Epidermal melanocyte (primary cell): ENCODE data around the gene FOXJ3.
A peak's percentile ranks its signal among the peaks of the same experiment; 100 is the strongest.

Experiments
- DNase-seq: peaks from one replicate; pipeline ENCODE4 v3.0.0; 2011; ENCODE audit warnings: low spot score; ENCODE audit not compliant: insufficient read length

The FOXJ3 gene

GRCh38 chr1:42311138-42311537 is 23.9 kb downstream of the FOXJ3 start:
- DNase-seq = no peak

- no peak for DNase-seq
Observed at GRCh38 chr1:42306977-42307376, 28.1 kb downstream of the FOXJ3 start.

DNA sequence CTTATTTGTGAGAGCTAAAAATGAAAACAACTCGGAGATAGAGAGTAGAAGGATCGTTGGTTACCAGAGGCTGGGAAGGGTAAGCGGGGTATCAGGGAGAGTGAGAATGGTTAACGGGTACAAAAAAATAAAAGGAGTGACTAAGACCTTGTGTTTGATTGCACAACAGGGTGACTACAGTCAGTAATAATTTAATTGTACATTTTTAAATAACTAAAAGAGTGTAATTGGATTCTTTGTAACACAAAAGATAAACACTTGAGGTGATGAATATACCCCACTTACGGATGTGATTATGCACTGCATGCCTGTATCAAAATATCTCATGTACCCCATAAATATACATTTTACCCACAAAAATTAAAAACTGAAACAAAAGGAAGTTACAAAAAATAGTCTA is 29.4 kb downstream of the FOXJ3 start:
- no peak for DNase-seq

DNA sequence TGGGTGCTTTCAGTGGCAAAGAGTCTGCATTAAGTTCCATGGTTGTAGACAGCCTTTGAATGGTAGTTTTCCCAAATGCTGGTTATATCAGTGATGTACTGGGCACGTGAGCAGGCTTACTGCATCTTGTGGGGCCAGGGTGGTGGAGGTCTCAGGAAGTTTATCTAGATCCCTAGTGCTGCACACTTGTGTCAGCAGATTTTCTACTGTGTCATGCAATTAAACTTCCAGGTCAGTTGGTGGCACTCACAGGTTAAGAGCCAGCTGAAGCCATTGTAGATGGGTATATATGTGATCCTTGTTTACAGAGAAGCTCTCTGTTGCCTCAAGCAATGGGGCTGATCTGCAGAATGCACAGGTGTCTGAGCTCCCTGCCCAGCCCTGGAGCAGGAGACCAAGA is 33.0 kb downstream of the FOXJ3 start:
- DNase-seq = no peak

DNA sequence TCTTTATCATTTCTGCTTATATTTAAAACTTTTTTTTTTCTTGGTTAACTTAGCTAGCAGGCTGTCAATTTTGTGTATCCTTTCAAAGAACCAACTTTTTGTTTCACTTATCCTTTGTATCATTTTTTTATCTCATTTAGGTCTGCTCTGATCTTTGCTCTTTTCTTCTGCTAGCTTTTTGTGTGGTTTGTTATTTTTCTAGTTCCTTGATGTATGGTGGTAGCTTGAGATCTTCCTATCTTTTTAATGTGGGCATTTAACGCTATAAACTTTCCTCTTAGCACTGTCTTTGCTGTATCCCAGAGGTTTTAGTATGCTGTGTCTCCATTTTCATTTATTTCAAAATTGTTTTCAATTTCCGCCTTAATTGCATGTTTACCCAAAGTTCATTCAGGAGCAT is 36.5 kb downstream of the FOXJ3 start:
- DNase-seq = no peak

- no peak for DNase-seq
Observed at GRCh38 chr1:42295816-42296215, 39.2 kb downstream of the FOXJ3 start.

- no peak for DNase-seq
Observed at GRCh38 chr1:42290130-42290529, 44.9 kb downstream of the FOXJ3 start.

DNA sequence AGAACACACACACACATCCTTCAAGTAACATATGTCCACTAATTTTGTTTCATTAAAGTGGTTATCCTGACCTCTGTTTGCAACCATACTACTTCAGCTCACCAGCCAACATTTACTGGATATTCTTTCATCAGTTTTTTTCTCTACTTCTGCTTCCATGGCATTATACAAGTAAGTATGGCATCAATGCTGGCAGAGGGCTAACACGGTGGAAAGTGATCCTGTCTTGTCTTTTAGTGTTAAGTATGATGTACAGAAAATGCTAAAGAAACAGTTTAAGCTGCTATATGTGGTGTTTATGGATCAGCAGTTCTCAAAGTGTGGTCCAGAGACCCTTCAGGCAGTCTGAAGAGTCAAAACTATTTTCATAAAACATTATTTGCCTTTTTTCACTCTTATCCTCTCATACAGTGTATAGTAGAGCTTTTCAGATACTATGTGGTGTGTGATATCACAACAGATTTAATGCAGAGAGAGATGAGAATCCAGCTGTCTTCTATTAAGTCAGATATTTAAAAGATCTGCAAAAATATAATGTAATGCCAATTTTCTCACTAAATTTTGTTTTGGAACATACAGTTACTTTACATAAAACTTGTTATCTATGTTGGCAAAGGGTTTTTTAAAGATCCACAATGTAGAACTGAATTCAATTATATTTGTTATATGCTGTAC is 46.6 kb downstream of the FOXJ3 start:
- DNase-seq = no peak

DNA sequence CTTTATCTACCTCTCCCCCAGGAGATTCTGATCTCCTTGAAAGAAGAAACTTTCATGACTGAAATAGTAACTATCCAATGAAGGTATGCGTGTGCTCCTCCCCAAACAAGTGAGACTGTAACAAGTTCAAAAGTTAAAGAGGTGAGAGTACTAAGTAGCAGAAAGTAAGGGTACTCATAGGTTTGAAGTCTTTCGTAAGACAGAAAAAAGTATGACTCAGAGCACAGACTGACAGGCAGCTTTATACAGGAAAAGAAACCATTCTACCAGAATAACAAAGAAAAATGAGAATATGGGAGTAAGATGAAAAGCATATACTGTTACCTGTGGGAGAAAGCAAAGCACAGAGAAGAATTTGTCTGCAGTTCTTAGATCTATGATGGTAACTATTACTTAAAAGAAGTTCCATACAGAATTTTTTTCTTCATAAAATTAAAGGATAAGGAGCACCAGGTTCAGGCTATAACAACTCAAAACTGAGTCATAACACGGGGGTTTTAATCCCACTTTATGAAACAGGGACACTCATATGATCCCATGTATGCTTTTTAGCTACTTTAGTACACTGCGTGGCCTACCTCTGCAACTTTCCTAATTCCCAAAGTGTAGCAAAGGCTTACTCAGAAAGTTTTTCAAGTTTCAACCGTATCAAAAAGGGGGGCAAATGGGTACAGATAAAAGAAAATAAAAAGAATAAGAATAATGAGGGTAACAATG is 52.0 kb downstream of the FOXJ3 start:
- no peak for DNase-seq

- DNase-seq = peak; percentile 28
Observed at GRCh38 chr1:42282024-42282579, 52.9 kb downstream of the FOXJ3 start.

GRCh38 chr1:42280821-42281220 is 54.2 kb downstream of the FOXJ3 start:
- no peak for DNase-seq

DNA sequence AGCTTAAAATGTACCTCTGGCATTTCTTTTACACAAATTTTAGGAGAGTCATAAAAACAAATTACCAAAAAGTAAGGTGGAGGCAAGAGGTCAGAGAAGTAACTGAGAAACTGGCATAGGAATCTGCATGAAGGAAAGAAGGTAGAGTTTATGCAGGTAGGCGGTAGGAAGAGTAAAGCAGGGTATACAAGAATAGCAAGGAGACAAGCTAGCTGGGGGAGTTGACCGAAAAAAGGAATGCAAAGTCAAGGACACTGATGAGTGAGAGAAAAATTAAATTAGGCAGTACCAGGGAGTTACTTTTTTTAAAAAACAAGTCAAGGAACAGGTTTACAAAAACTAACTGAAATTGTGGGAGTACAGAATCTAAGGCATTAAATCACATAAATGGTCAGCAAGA is 56.0 kb downstream of the FOXJ3 start:
- no peak for DNase-seq

GRCh38 chr1:42272920-42273319 is 62.1 kb downstream of the FOXJ3 start:
- DNase-seq = no peak

GRCh38 chr1:42267904-42268303 is 67.1 kb downstream of the FOXJ3 start:
- no peak for DNase-seq

GRCh38 chr1:42266253-42267135 is 68.5 kb downstream of the FOXJ3 start:
- DNase-seq = no peak

- no peak for DNase-seq
Observed at GRCh38 chr1:42264511-42265190, 70.4 kb downstream of the FOXJ3 start.

DNA sequence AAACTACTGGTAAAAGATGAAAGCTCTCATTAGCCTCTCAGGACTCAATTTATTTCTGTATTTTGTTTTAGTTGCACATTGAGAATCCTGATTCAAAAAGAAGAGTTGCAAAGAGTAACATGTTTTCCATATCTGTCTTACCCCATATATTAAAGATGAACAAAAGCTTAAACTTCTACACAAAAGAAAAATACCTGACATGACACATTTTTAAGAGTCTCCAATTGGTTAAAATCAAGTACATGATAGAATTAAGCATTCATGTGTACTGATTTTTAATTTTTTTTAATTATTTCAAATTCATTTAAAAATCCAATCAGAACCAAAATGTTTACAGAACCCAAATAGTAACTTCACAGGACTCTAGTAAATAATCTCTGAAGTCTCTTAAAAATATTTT is 72.0 kb downstream of the FOXJ3 start:
- no peak for DNase-seq

GRCh38 chr1:42260376-42261070 is 74.5 kb downstream of the FOXJ3 start:
- no peak for DNase-seq

DNA sequence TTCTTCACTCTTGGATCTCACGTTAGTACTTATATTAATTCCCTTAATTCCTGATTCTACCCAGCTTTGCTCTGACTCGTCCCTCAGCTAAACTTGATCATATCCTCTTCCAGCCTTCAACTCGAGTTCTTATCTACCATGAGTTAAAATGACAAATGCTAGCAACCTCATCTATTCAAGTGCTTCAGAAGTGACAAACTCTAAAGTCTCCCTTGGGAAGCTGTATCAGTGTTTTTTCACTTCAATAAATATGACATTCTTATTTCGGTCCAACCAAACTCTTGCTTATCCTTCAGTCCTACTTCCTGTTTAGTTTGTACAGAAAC is 75.3 kb downstream of the FOXJ3 start:
- DNase-seq = no peak

DNA sequence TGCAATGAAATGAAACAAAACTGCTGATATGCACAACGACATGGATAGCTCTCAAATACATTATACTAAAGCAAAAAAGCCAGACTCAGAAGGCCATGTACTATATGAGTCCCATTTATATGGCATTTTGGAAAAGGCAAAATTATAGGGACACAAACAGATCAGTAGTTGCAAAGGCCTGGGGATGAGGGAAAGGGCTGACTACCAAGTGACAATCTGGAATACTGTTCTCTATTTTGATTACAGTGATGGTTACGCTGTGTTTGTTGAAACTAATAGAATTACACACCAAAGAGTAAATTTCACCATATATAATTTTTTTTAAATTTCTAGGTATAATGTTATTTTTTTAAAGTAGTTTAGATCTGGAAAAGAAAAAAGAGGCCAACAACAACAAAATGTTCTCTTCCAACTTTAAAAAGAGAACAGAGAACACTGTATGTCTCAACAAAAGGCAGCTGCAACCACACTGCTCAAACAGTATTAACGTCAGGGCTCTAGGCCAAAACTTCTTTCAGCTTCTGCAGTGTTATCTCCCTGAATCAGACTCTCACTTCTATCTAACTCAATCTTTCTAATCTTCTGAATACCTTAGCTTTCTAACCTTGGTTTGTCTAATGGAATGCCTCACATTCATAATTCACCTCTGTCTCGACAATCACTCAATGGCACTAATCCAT is 75.8 kb downstream of the FOXJ3 start:
- DNase-seq = no peak
